IMR-90 (cell line): Measurements from ENCODE around the gene BRME1. TPM values are rescaled to one million over a fixed set of nuclear protein-coding genes. Genes with fewer than 3 reads are reported as not detected.

Experiments used
- ATAC-seq: fragments of 200-7000 bp; cut with Tn5 transposase; 2 replicates; pipeline ENCODE4 v1.9.1; 2020; ENCODE audit warnings: low read depth, mild to moderate bottlenecking, moderate library complexity
- BruUV-seq: library from RNA; stranded (reverse); fragments of 400-500 nt; replicated peaks from 2 replicates; lab custom pipeline; 2021; lab: Mats Ljungman, UMichigan
- CTCF ChIA-PET: fragments of 300-600 bp; formaldehyde crosslinking; extraction: SDS; loops from one replicate; lab custom pipeline; 2021; ENCODE audit warnings: antibody characterized with exemption; lab: Yijun Ruan, JAX
- POLR2A ChIA-PET: fragments of 300-600 bp; sonication (Branson Sonifier 250); formaldehyde crosslinking; loops from one replicate; lab custom pipeline; 2022; ENCODE audit warnings: antibody characterized with exemption; ENCODE audit not compliant: unreplicated experiment; lab: Charles Lee
- DNase-seq: peaks from one replicate; pipeline ENCODE4 v3.0.0; 2013
- H2AFZ ChIP-seq: replicated peaks from 2 replicates; pipeline ENCODE3; 2013; ENCODE audit warnings: low read length, mild to moderate bottlenecking; ENCODE audit not compliant: poor library complexity
- H2AK5ac ChIP-seq: 2 replicates; pipeline ENCODE4 v1.6.1; 2013; ENCODE audit warnings: low read depth, low read length, inconsistent platforms
- H2AK9ac ChIP-seq: replicated peaks from 2 replicates; pipeline ENCODE3; 2013; ENCODE audit warnings: mild to moderate bottlenecking, low read depth, low read length, moderate library complexity; ENCODE audit not compliant: poor library complexity
- H2BK120ac ChIP-seq: 2 replicates; pipeline ENCODE4 v1.6.1; 2013; ENCODE audit warnings: low read depth, low read length, inconsistent platforms
- H2BK15ac ChIP-seq: 3 replicates; pipeline ENCODE4 v1.6.1; 2013; ENCODE audit warnings: low read depth, low read length, inconsistent platforms
- H2BK20ac ChIP-seq: 2 replicates; pipeline ENCODE4 v1.6.1; 2013; ENCODE audit warnings: low read depth, mild to moderate bottlenecking, inconsistent platforms, low read length, moderate library complexity
- H2BK5ac ChIP-seq: 2 replicates; pipeline ENCODE4 v1.6.1; 2013; ENCODE audit warnings: mild to moderate bottlenecking, low read depth, low read length, inconsistent platforms; ENCODE audit not compliant: poor library complexity, severe bottlenecking
- H3K14ac ChIP-seq: replicated peaks from 2 replicates; pipeline ENCODE4 v1.6.1; 2013; ENCODE audit warnings: low read depth, low read length, inconsistent platforms
- H3K18ac ChIP-seq: 2 replicates; pipeline ENCODE4 v1.6.1; 2013; ENCODE audit warnings: low read depth, low read length, control low read depth
- H3K23ac ChIP-seq: 2 replicates; pipeline ENCODE4 v1.6.1; 2013; ENCODE audit warnings: low read depth, low read length, inconsistent platforms
- H3K27ac ChIP-seq: 2 replicates; pipeline ENCODE4 v1.5.1; 2013; ENCODE audit warnings: mild to moderate bottlenecking, control low read depth, low read length; ENCODE audit not compliant: insufficient read depth
- H3K27me3 ChIP-seq: 2 replicates; pipeline ENCODE4 v1.6.1; 2013; ENCODE audit warnings: low read length; ENCODE audit not compliant: control insufficient read depth, insufficient read depth
- H3K36me3 ChIP-seq: 2 replicates; pipeline ENCODE4 v1.6.1; 2013; ENCODE audit warnings: low read length, mixed read lengths; ENCODE audit not compliant: control insufficient read depth, insufficient read depth
- H3K4ac ChIP-seq: 2 replicates; pipeline ENCODE4 v1.6.1; 2013; ENCODE audit warnings: low read depth, low read length, inconsistent platforms
- H3K4me1 ChIP-seq: 2 replicates; pipeline ENCODE4 v1.6.1; 2013; ENCODE audit warnings: low read length, mixed read lengths; ENCODE audit not compliant: control insufficient read depth, insufficient read depth
- H3K4me2 ChIP-seq: 2 replicates; pipeline ENCODE4 v1.6.1; 2013; ENCODE audit warnings: low read depth, mild to moderate bottlenecking, control low read depth, low read length, moderate library complexity
- H3K4me3 ChIP-seq: 2 replicates; pipeline ENCODE4 v1.5.1; 2013; ENCODE audit warnings: low read depth, mild to moderate bottlenecking, control low read depth, low read length, moderate library complexity; ENCODE audit not compliant: insufficient read depth
- H3K56ac ChIP-seq: 2 replicates; pipeline ENCODE4 v1.6.1; 2013; ENCODE audit warnings: low read length, inconsistent platforms; ENCODE audit not compliant: insufficient read depth; ENCODE audit errors: extremely low read depth
- H3K79me1 ChIP-seq, 2 experiments: 2 replicates each; pipeline ENCODE4 v1.6.1; 2013; ENCODE audit warnings: low read length in 2 of 2, inconsistent platforms in 1 of 2, low read depth in 1 of 2
- H3K9ac ChIP-seq: 2 replicates; pipeline ENCODE4 v1.6.1; 2013; ENCODE audit warnings: low read depth, low read length, control low read depth
- H3K9me1 ChIP-seq: 2 replicates; pipeline ENCODE4 v1.6.1; 2013; ENCODE audit warnings: low read length, inconsistent platforms; ENCODE audit not compliant: insufficient read depth
- H3K9me3 ChIP-seq: 2 replicates; pipeline ENCODE4 v1.6.1; 2013; ENCODE audit warnings: low read length; ENCODE audit not compliant: control insufficient read depth, insufficient read depth
- H4K20me1 ChIP-seq: 2 replicates; pipeline ENCODE4 v1.6.1; 2013; ENCODE audit warnings: low read length, inconsistent platforms; ENCODE audit not compliant: insufficient read depth
- H4K5ac ChIP-seq: 2 replicates; pipeline ENCODE4 v1.6.1; 2013; ENCODE audit warnings: mild to moderate bottlenecking, low read depth, low read length, control low read depth
- H4K8ac ChIP-seq, 2 experiments: 2 replicates each; pipeline ENCODE4 v1.6.1; 2013; ENCODE audit warnings: low read depth in 2 of 2, low read length in 2 of 2, control low read depth in 1 of 2, inconsistent platforms in 1 of 2
- H4K91ac ChIP-seq: 2 replicates; pipeline ENCODE4 v1.6.1; 2013; ENCODE audit warnings: low read depth, low read length, inconsistent platforms; ENCODE audit not compliant: insufficient read depth
- RFX5 ChIP-seq: IDR thresholded peaks from 2 replicates; pipeline ENCODE4 v1.8.0; 2012; ENCODE audit warnings: low read depth, mild to moderate bottlenecking, low read length, moderate library complexity
- whole genome bisulfite sequencing, 2 experiments: methylation state at CpG; one replicate each; pipeline versions ENCODE4 v1.1.5 to v1.1.7; 2013; ENCODE audit warnings: missing lambda C conversion rate in 2 of 2; ENCODE audit not compliant: insufficient read length in 1 of 2; ENCODE audit errors: extremely low coverage in 2 of 2; 5-methylcytosine and 5-hydroxymethylcytosine counted together
- dilution Hi-C: fragments of 300-500 bp; cut with HindIII; formaldehyde crosslinking; loops from one replicate; pipeline ENCODE4 v1.14.3; 2018; ENCODE audit warnings: low sequenced_read_pairs; ENCODE audit not compliant: unreplicated experiment
- in situ Hi-C: fragments of 300-500 bp; cut with MboI; formaldehyde crosslinking; loops from 3 replicates; pipeline ENCODE4 v1.14.3; 2019; ENCODE audit warnings: low sequenced_read_pairs, inconsistent platforms, mixed read lengths
- intact Hi-C: fragments of 100-400 bp; cut with micrococcal nuclease; formaldehyde crosslinking; loops from 2 replicates; pipeline ENCODE4 v1.10.0; 2022
- polyA plus RNA-seq, 3 experiments: library from polyadenylated mRNA; depleted of rRNA; stranded (reverse); fragments of >200 nt; gene quantifications; 2 replicates each; pipeline ENCODE4 v1.2.3, GENCODE V29; 2012; ENCODE audit warnings: low replicate concordance in 1 of 3
- total RNA-seq: library from RNA; depleted of rRNA; stranded (reverse); fragments of >200 nt; gene quantifications from 2 replicates; pipeline ENCODE4 v1.2.3, GENCODE V29; 2012

Gene BRME1
- total and polyA plus RNA-seq, 2 of the 4 experiments (the other 2 are of a cell fraction) = 0.18 to 0.38 TPM

DNA sequence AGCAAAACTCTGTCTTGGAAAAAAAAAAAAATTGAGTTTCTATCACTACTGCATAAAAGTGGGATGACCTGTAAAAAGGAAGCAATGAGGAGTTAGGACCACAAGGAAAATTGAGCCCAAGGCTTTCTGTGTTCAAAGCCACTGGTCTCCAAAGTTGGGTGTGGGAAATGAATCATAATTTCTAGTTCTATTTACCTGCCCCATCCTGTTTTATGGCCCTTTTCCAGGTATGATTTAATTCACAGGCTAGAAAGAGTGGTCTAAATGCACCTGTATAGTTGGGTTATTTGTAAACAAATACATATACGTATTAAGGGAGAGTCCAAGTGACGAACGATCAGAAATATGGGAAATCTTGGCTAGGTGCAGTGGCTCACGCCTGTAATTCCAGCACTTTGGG is 40.5 kb upstream of the BRME1 start:
- Histone ChIP-seq H4K91ac (no peak overlapping the region), H3K4me2 (no peak overlapping the region), H4K20me1 (no peaks in the 10 kb centered on the region), H3K79me1 (no peaks in the 10 kb centered on the region), H3K4me3 (no peak overlapping the region), H4K8ac (no peak overlapping the region), H3K4me1 (no peaks in the 10 kb centered on the region), H3K27me3 (no peaks in the 10 kb centered on the region; the same call in 1 of the 2 replicates), H3K27ac (no peak overlapping the region), H2BK120ac (no peak overlapping the region), H3K56ac (no peak overlapping the region), H3K18ac (no peak overlapping the region), H2AFZ (no peak overlapping the region), H4K5ac (no peak overlapping the region), H3K9ac (no peak overlapping the region), H2BK20ac (no peak overlapping the region), H2AK5ac (no peak overlapping the region), H3K4ac (no peak overlapping the region), H3K9me3 (no peaks in the 10 kb centered on the region), H2BK15ac (no peak overlapping the region), H2AK9ac (no peak overlapping the region), H3K23ac (no peak overlapping the region), H2BK5ac (no peak overlapping the region), H3K14ac (no peak overlapping the region), H3K9me1 (no peaks in the 10 kb centered on the region), H3K36me3 (no peaks in the 10 kb centered on the region)
- POLR2A ChIA-PET = interaction anchor here (0.6 kb wide), 2 partner anchors 11 to 19 kb away, joined by 4 read pairs; no protein-coding TSS in a partner anchor
- ATAC-seq = no peak
- no peak for DNase-seq
- in situ Hi-C loops = no loop called here
- no CpG with 5 or more reads among the region's 4 CpGs for WGBS, 2 experiments
- dilution Hi-C loops = no loop called here
- intact Hi-C loops = no loop called here
- CTCF ChIA-PET = no interaction called here
- BruUV-seq = no TSS peak
- TF ChIP-seq RFX5 = no peak
